ENCODE data around the gene NAA10. TPM values are rescaled to one million over a fixed set of nuclear protein-coding genes. Genes with fewer than 3 reads are reported as not detected.

NAA10 gene
- total RNA-seq, 1 donor from 2014 or later = 120 TPM

DNA sequence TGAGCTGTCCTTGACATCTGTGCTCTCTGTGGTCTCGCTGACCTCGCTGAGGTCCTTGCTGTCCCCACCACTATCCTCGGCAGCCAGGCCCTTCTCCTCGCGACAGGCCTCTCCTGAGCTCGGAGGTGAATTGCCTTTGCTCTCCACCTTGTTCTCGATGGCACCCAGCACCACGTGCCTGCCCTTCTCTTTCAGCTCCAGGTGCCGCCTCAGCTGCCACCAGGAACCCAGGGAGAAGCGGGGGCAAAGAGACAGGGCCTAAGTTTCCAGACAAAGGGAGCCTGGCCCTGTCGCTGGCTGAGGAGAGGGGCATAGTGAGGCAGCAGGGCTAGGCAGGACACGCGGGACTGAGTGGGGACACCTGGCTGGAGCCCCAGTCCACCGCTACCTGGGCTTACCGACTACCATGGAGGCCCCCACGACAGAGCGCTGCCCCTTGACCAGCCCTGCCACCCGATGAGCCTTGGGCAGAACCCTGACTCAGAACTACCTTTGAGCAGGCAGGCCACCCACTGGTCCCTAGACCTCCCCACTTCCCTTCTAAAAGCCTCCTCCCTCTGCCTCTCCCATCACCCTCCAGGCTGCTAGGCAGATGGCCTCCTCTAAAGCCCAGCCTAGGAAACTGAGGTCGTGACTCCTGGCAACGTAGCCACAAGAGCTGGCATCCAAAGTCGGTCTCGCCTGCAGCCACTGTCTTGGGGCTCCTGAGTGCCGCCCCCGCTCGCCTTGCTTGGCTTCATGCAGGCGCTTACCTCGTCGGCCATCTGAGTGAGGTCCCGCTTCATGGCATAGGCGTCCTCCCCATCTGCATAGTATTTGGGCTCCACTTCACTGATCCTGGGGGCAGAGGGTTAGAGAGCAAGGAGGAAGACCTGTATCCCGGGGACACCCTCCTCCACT, 4.6 kb downstream of the NAA10 start:
- DNase-seq (ENCODE audit: low read depth) = no peak

DNA sequence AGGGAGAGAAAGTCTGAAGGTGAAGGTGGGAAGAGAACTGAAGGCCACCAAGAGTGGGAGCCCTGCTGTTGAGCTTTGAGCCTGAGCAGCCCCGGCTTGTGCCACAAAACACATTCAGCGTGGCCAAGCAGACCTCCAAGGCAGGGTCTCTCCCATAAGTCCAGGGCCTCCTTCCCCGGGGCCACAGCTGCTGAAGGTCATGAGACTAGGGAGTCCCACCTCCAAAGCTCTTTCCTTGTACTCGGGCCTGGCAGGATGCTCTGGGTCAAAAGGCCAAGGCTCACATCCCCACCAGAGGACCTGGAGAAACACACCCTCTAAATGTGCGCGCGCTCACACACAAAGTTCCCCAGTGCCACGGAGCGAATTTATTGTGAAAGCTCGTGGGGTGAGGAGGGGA, 5.3 kb downstream of the NAA10 start:
- DNase-seq (ENCODE audit: low read depth) = no peak

DNA sequence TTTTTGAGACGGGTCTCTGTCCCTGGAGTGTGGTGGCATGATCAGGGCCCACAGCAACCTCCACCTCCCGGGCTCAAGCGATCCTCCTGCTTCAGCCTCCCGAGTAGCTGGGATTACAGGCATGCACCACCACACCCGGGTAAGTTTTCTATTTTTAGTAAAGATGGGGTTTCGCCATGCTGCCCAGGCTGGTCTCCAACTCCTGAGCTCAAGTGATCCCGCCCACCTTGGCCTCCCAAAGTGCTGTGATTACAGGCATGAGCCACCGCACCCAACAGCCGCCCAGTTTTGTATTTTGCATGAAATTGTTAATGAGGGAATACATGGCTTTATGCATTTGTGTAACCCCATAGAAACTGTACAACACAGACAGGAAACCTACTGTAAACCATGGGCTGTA, 6.0 kb downstream of the NAA10 start:
- no peak for DNase-seq (ENCODE audit: low read depth)

DNA sequence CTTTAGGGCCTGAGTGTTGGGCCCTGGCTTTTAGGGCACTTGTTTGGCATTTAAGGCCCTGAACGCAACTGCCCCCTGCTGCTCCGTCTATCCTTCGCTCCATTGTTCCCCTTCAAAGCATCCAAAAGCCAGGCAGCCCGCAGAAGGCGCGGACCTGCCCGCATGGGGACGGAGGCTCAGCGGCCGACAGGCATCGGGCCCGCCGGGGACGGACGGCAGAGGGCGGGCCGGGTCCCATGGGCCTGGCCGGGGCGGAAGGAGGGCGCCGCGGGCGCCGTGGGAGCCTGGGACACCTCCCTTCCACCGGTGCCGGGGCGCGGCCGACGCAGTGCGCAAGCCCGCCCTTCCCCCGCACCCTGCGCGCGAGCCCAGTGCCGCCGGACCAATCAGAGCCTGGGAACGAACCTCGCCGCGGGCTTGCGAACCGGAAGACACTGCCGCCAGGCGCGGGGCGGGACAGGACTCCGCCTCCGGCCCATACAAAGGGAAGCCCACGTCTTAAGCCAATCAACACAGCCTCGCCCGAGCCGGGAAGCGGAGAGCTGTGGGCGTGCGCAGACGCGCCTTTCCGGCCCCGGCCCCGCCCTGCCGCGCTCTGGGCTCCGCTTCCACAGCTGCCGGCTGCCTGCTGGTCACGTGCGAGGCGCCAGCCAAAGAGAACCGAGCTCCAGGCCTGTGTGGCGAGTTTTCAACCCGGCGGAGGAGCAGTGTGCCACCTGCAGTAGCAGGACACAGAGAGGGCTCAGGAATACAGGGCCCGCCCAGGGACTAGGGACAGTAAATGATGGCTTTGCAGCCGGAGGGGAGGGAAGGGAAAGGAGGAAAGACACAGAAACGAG, 6.7 kb downstream of the NAA10 start:
- DNase-seq (ENCODE audit: low read depth) = peak; percentile 96

DNA sequence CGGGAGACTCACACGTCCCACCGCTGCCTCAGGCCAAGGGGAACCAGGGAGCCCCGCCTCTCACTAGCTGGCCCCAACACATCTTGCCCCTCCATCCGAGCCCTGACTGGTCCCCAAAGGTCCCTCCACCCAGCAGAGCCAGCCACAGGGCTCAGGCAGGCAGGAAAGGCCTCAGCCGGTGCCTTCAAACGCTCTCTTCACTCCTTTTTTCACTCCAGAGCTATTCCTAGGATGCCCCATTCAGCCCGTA, 7.2 kb downstream of the NAA10 start:
- no peak for DNase-seq (ENCODE audit: low read depth)

DNA sequence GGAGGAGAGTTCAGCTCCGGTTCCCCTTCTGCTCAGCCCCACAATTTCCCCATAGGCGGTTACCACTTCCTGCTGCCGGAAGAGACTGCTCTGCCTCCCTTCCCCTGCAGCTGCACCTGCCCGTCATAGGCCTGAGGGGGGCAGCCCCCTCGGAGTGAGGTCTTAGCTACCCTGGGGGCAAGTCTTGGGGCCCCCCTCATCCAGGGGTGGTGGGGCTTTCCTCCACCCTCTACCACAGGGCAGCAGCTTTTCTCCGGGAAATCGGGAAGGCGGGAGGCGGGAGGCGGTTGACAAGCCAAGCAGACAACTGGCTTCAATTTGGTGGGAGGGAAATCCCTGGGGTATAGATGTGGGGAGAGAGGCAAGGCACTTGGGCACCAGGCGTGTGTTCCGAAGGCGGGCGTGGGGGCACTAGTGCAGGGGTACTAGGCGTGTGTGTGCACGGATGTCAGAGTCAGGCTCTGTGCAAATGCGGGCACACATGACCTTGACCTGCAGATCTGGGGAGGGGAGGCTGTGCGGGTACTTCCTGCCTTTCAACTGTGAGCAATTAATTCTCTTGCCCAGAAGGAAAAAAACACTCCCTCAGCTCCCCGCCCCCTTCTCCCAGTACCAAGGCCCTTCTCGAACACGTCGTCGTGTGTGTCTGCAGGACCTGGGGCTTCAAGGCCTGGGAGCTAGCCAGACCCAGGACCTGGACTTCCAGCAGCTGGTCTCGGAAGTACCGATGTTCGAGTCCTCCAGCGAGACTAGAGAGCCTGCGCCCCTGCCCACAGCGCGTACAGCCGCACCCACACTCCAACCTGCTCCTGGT, 7.8 kb downstream of the NAA10 start:
- DNase-seq (ENCODE audit: low read depth) = peak; percentile 63

DNA sequence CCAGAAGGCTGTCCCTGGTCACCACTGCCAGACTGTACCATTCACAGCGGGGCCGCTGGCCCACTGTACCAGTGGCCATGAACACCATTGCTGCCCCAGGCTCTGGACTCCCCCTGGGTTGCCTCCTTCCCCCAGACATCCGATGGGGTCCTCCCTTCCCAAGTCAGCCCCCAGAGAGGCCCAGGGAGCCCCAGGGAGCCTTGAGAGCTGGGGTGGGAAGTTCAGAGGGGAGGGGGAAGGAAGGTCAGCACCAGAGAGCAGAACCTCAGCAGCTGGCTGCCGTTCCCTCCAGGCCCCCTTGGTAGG, 8.3 kb downstream of the NAA10 start:
- DNase-seq (ENCODE audit: low read depth) = no peak

DNA sequence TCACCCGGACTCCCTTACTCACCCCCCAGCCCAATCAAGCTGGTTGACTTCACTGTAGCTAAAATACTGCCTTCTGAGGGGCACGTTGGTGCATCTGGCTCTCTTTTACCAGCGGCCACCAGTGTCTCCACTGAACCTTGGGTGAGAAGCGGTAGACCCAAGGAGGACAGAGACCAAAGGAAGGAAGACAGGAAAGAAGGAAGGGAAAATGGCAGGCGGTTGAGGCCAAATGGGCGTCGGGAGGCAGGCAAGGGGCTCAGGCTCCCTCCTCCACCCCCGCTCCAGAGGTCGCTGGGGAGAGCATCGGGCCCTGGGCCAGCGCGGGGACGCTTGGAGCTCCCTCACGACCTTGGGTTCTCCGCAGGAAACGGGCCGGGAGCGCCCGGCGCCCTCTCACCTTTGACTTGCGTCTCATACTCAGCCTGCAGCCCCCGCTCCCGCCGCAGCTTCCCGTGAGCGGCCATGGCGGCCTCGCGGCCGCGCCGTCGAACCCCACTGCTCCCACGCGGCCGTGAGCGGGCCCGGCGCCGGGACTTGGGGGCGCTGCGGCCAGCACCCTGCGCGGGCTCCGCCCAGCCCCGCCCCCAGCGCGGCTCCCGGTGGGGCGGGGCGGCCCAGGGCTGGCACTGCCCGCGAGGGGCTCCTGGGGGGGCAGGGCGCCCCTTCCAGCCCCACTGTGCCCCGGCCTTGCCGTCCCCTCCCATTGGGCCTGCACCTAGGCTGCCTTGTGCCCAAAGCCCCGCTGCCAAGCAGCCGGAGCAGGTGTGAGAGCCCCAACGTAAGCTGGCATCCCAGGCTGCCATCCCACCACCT, 8.9 kb downstream of the NAA10 start, which contains the start of gene ARHGAP4:
TSS of gene ARHGAP4 (minus strand) at position 526 of the 813 bp plus-strand sequence. CDS start at position 464, 62 bp downstream.
- DNase-seq (ENCODE audit: low read depth) = no peak

DNA sequence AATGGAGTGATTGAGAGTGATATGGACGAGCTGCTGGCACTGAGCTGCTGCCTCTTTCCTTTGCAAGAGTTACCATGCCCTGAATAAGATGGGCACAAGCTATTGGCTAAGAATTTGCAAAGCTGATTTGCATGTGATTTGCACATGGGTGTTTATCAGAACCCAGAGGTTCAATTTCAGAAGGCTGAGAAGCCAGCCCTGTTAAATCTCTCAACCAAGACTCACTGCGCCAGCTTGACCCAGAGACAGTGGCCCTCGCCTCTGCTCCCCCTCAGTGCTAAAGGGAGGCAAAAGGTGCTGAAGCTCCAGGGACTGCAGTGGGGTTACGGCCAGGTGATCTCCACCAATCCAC, 9.5 kb downstream of the NAA10 start:
- no peak for DNase-seq (ENCODE audit: low read depth)

DNA sequence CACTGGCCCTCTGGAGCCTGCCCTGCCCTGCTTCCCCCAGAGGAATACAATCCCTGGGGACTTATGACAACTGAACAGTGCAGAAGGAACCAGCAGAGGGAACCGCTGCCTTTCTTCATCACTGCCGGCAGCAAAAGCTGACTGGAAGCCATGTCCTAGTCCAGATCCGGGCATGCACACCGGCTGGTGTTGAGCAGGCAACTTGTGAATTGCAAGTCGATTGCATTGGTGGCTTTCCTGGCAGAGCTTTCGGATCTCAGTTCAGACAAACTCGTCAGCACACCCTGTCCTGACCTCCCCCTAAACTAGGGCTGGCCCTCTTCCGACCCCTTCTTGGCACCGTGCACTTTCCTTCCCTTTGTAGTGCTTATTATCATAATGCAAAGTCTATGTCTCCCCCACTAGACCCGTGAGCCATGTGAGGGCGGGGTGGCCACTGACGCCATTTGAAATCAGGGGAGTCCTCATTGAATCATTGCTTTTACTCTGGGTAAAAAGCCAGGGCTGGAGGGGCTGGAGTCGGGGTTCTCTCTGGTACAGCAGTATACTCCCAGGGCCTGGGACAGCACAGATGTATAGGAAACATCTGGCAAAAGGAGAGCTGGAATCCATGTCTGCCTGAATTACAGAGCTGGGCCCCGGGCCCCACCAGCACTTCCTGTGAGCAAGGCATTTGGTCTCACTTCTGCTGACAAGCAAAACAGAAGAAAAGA, 10.5 kb downstream of the NAA10 start:
- DNase-seq (ENCODE audit: low read depth) = peak; percentile 41

DNA sequence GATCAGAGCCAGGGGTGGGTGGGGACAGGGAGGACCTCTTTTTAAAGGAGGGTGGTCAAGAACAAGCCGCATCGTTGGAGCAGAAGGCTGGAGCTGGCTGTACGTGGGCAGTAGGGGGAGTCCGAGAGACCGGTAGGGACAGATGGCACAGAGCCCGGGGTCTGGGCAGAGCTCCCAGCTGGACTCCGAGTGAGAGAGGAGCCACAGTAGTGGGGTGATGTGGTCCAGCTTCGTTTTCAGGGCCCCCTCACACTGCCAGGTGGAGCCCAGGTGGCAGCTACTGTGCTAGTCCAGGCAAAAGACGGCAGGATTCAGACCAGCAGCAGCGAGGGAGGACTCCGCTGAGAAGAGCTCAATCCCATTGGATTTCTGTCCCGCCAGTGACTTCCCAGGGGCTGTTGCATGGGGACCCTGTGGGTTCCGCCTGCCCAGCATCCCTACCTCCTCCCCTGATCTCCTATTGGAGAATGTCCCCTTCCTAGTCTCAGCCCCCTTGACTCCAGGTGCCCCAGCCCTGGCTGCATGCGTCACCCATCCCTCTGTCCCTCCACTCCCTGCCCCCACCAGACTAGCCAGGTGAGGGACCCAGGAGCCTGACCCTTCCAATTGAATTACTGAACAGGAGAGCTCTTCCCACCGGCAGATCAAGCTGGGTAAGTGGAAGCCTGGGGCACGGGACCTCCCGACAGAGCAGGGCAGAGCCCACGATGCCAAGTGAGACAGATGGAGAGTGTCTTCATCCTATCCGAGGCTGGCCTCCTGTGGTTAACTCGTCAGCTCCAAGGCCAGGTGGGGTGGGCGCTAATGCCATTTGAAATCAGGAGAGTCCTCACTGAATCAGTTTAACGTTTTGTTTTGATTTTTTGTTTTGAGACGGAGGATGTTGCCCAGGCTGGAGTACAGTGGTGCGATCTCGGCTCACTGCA, 11.6 kb downstream of the NAA10 start:
- DNase-seq (ENCODE audit: low read depth) = peak; percentile 65

DNA sequence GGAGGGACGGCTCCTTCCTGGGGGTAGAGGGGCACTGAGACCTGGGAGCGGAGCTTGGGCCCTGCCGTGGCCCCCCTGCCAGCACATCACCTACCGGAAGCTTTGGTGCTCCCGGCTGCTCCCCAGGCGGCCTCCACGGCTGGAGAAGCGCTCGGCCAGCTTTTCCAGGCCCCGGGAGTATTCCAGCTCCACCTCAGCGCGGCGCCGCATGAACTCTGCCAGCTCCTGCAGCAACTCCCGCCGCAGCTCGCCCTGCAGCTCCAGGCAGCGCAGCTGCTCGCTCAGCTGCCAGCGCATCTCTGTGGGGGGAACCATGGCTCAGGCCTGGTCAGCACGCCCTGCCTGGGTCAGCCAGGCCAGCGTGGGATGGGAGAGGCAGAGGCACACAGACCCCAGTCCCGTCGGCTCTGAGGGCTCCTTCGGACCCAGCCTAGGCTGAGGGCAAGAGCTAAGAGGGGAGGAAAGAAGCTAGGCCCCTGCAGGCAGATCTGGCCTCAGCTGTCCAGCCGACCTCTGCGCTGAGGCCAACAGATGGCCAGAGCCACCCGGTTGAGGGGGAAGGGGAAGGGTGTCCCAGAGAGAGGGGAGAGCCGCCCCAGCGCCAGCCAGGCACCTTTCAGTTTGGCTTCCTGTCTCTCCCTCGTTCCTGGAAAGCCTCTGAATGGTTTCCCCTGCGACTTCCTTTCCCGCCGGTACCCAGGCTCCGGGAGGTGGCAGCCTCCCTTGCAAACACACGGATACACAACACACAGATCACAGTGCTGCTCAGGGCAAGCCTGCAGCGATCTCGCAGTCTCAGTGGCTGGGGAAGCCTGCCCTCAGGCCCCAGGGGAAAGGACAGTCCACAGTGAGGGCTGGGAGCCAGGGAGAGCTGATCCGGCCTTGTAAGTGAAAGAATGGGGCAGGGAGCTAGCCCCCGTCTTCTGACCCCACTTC, 13.1 kb downstream of the NAA10 start:
- peak; percentile 79 for DNase-seq (ENCODE audit: low read depth)

DNA sequence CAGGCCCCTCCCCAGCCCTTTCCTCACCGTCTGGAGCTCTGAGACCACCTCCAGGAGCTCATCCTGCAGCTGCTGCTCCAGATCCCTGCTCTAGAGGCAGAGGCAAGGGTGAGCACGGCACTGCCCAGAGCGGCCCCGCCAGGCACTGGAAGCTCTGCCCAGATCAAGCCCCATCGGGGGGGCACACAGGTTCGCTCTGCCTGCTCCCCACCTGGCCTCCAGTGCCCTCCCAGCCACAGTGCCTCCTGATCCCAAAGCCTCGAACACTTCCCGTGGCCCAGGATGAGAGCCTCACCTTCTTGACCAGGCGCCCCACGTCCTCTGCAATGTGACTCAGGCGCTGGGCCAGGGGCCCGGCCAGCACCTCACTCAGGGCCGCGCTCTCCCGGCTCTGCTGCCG, 13.8 kb downstream of the NAA10 start:
- peak; percentile 4 for DNase-seq (ENCODE audit: low read depth)

DNA sequence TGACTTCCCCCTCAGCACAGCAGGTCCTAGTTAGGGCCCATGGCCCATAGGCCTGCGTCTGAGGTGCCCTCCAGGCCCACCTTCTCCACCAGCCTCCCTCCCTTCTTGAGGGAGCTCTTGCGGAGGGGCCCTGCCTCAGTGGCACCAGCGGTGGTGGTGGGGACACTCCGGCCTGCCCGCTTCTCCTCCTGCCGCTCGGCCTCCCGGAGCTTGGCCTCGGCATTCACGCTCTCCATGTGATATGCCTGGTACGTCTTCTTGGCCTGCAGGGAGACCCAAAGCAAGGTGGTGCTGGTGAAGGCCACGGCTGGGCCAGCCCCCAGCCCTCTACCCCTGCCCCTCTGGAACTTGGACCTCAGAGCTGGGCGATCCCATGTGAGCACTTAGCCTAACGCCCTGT, 14.3 kb downstream of the NAA10 start:
- no peak for DNase-seq (ENCODE audit: low read depth)

DNA sequence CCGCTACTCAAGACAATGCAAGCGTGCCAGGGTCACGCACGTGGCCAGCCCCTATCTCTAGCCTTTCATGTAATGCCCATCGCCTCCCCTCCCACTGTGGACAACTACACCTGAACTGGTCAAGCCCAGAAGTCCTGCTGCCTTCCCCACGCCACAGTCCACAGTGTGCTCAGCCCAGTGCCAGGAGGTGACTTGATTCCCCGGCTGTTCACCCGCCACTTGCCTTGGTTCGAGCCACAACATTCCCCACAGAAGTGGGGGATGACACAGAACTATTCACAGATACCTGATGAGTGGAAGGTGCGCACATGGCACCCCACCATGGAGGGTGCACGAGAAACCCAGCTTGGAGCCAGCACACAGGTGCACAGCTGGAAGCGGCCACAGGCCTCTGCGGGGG, 15.6 kb downstream of the NAA10 start:
- DNase-seq (ENCODE audit: low read depth) = no peak

DNA sequence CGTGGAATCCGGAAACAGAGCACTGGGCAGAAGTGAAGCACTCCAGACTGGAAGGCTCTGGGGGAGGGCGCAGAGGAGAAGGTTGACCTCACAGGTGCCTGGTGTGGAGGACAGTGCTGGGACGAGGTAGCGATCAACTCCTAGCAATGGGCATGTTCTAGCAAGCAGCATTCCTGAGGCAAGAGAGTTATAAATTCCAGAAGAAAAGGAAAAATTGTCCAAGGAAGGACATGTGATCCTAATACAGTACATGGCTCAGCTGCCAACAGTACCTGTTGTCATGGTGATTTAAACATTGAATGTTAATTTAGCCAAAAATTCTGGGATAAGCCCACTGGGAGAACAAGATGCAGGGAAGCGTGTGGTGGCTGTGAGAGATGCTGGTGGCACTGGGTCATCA, 17.0 kb downstream of the NAA10 start:
- no peak for DNase-seq (ENCODE audit: low read depth)

DNA sequence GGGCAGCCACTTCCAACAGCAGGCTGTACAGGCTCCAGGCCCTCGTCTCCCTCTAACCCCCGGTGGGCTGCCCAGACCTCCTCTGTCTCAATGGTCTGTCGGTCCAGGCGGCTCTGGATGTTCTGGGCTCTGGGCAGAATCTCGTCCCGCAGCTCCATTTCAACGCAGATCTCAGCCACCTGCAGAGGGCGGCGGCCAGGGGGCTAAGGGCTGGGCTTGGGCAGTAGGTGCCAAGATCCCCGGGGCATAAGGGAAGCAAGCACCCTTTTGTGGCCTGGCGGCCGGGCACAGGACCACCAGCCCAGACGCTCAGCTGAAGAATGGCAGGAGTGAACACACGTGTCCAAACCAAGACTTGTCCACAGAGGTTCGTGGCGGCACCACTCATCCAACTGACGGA, 21.1 kb downstream of the NAA10 start:
- DNase-seq (ENCODE audit: low read depth) = no peak

DNA sequence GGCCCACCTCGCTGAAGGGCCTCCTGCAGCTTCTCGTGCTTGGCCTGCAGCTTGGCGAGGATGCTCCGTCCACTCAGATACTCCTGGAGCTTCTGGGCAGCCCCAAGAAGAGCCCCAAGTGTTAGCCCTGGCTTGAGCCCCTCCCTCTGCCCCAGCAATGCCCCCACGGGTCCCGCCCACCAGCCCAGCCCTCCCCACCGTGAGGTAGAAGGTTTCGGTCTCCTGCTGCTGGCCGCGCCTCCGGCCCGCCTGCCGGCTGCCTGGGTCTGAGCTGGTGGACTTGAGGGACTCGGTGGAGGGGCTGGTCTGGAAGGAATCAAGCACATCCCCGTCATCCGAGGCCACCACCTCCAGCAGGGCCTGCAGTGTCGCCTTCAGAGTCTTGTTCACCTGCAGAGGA, 21.6 kb downstream of the NAA10 start:
- DNase-seq (ENCODE audit: low read depth) = no peak

All from myocyte (in vitro differentiated cells).